SK-N-SH treated with all-trans-retinoic acid at 6 μM for 48 hours (cell line): Measurements from ENCODE around the gene NTSR1.

ENCODE experiments used
- ATAC-seq: fragments of 200-7000 bp; cut with Tn5 transposase; 3 replicates; pipeline ENCODE4 v1.9.1; 2020; ENCODE audit warnings: mild to moderate bottlenecking, moderate library complexity
- ARNTL ChIP-seq: fragments of 450-650 bp; formaldehyde crosslinking; IDR thresholded peaks from 2 replicates; pipeline ENCODE4 v1.5.0; 2020; ENCODE audit warnings: low read depth, mild to moderate bottlenecking, moderate library complexity, borderline replicate concordance
- BACH2 ChIP-seq: fragments of 250-450 bp; sonication (Bioruptor Pico); IDR thresholded peaks from 2 replicates; pipeline ENCODE4 v1.9.0; 2021; ENCODE audit warnings: mild to moderate bottlenecking, borderline replicate concordance
- ESRRG ChIP-seq: fragments of 250-450 bp; sonication (Bioruptor Pico); IDR thresholded peaks from 2 replicates; pipeline ENCODE4 v1.6.1; 2021; ENCODE audit warnings: mild to moderate bottlenecking
- GLIS3 ChIP-seq: fragments of 250-450 bp; sonication (Bioruptor Pico); IDR thresholded peaks from 2 replicates; pipeline ENCODE4 v1.5.0; 2020; ENCODE audit warnings: mild to moderate bottlenecking, moderate library complexity
- ISL1 ChIP-seq: fragments of 250-450 bp; sonication (Bioruptor Pico); IDR thresholded peaks from 2 replicates; pipeline ENCODE4 v2.1.2; 2022; ENCODE audit warnings: mild to moderate bottlenecking, moderate library complexity
- OSR1 ChIP-seq: fragments of 250-450 bp; sonication (Bioruptor Pico); IDR thresholded peaks from 2 replicates; pipeline ENCODE4 v1.8.0; 2022; ENCODE audit warnings: moderate library complexity, mild to moderate bottlenecking, inconsistent platforms
- PATZ1 ChIP-seq: fragments of 250-450 bp; sonication (Bioruptor Pico); IDR thresholded peaks from 2 replicates; pipeline ENCODE4 v1.8.0; 2020; ENCODE audit warnings: mild to moderate bottlenecking, moderate library complexity, borderline replicate concordance
- POU6F1 ChIP-seq: fragments of 250-450 bp; sonication (Bioruptor Pico); IDR thresholded peaks from 2 replicates; pipeline ENCODE4 v1.8.0; 2021; ENCODE audit warnings: low read depth, mild to moderate bottlenecking, moderate library complexity, borderline replicate concordance
- RARB ChIP-seq: fragments of 250-450 bp; sonication (Bioruptor Pico); IDR thresholded peaks from 2 replicates; pipeline ENCODE4 v1.8.0; 2021; ENCODE audit warnings: mild to moderate bottlenecking, moderate library complexity
- SNAI2 ChIP-seq: fragments of 250-450 bp; sonication (Bioruptor Pico); IDR thresholded peaks from 2 replicates; pipeline ENCODE4 v1.5.0; 2020; ENCODE audit warnings: mild to moderate bottlenecking, moderate library complexity
- TCF4 ChIP-seq: fragments of 250-450 bp; sonication (Bioruptor Pico); IDR thresholded peaks from 2 replicates; pipeline ENCODE4 v1.8.0; 2021; ENCODE audit warnings: mild to moderate bottlenecking, moderate library complexity, borderline replicate concordance
- TOX ChIP-seq: fragments of 250-450 bp; sonication (Bioruptor Pico); IDR thresholded peaks from 2 replicates; pipeline ENCODE4 v1.8.0; 2021; ENCODE audit warnings: mild to moderate bottlenecking, moderate library complexity, borderline replicate concordance
- ZFP3 ChIP-seq: fragments of 250-450 bp; sonication (Bioruptor Pico); IDR thresholded peaks from 2 replicates; pipeline ENCODE4 v1.5.0; 2020; ENCODE audit warnings: mild to moderate bottlenecking, moderate library complexity
- ZFP30 ChIP-seq: fragments of 450-650 bp; formaldehyde crosslinking; IDR thresholded peaks from 2 replicates; pipeline ENCODE4 v1.5.0; 2022; ENCODE audit warnings: mild to moderate bottlenecking, moderate library complexity
- ZNF565 ChIP-seq: fragments of 450-650 bp; formaldehyde crosslinking; conservative IDR thresholded peaks from 2 replicates; pipeline ENCODE4 v1.5.0; 2020; ENCODE audit warnings: low read depth, mild to moderate bottlenecking, moderate library complexity
- ZNF70 ChIP-seq: fragments of 450-650 bp; formaldehyde crosslinking; IDR thresholded peaks from 2 replicates; pipeline ENCODE4 v1.5.0; 2020; ENCODE audit warnings: mild to moderate bottlenecking, moderate library complexity
- ZNF8 ChIP-seq: fragments of 450-650 bp; formaldehyde crosslinking; IDR thresholded peaks from 2 replicates; pipeline ENCODE4 v1.5.0; 2020; ENCODE audit warnings: mild to moderate bottlenecking, moderate library complexity
- TF ChIP-seq, protein P1 (sequence below): fragments of 250-450 bp; sonication (Bioruptor Pico); IDR thresholded peaks from 2 replicates; pipeline ENCODE4 v1.5.1; 2020; ENCODE audit warnings: low read depth, mild to moderate bottlenecking, moderate library complexity
- TF ChIP-seq, protein P2 (sequence below): fragments of 250-450 bp; sonication (Bioruptor Pico); IDR thresholded peaks from 2 replicates; pipeline ENCODE4 v1.5.0; 2020; ENCODE audit warnings: mild to moderate bottlenecking, moderate library complexity

Gene NTSR1

GRCh38 chr20:62716198-62716940 is 7.7 kb downstream of the NTSR1 start:
- ATAC-seq, result peak; percentile 47; the same call in 2 of the 3 replicates
- TF ChIP-seq PATZ1 (CRISPR knock-in tag), result no peak
- no peak for TF ChIP-seq BACH2 (CRISPR knock-in tag)

DNA sequence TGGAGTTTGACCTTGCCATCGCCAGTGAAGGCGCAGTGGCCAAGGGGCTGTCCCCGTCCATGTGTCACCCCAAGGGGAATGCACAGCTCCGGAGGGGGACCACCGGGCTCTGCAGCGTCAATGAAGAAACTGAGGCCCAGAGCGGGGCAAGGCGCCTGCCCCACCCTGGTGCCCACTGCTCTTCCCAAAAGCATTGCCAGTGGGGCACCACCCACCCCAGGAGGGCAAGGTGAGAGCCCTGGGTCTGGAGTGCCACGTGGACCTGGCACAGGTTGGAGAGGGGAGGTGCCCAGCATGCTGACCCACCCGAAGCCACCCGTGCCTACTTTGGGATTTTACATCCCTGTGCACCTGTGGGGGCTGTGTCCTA is 8.3 kb downstream of the NTSR1 start:
- ATAC-seq, result no peak

GRCh38 chr20:62717933-62718332 is 9.3 kb downstream of the NTSR1 start:
- ATAC-seq, result no peak
- no peak for TF ChIP-seq ESRRG (CRISPR knock-in tag)
- TF ChIP-seq PATZ1 (CRISPR knock-in tag), result no peak
- TF ChIP-seq ZFP3, result no peak
- no peak for TF ChIP-seq ZNF70 (CRISPR knock-in tag)
- no peak for TF ChIP-seq TOX (CRISPR knock-in tag)
- TF ChIP-seq, protein P1, sequence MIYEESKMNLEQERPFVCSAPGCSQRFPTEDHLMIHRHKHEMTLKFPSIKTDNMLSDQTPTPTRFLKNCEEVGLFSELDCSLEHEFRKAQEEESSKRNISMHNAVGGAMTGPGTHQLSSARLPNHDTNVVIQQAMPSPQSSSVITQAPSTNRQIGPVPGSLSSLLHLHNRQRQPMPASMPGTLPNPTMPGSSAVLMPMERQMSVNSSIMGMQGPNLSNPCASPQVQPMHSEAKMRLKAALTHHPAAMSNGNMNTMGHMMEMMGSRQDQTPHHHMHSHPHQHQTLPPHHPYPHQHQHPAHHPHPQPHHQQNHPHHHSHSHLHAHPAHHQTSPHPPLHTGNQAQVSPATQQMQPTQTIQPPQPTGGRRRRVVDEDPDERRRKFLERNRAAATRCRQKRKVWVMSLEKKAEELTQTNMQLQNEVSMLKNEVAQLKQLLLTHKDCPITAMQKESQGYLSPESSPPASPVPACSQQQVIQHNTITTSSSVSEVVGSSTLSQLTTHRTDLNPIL (CRISPR knock-in tag), result no peak
- no peak for TF ChIP-seq ZNF8 (CRISPR knock-in tag)
- TF ChIP-seq TCF4, result no peak
- no peak for TF ChIP-seq GLIS3
- TF ChIP-seq RARB, result no peak
- TF ChIP-seq ISL1, result no peak
- TF ChIP-seq ZFP30 (CRISPR knock-in tag), result no peak
- TF ChIP-seq ZNF565, result no peak
- TF ChIP-seq POU6F1 (CRISPR knock-in tag), result no peak

More for the DNA sequence above, 8.3 kb downstream of the NTSR1 start:
- TF ChIP-seq, protein P1 (CRISPR knock-in tag), result no peak
- TF ChIP-seq, protein P2, sequence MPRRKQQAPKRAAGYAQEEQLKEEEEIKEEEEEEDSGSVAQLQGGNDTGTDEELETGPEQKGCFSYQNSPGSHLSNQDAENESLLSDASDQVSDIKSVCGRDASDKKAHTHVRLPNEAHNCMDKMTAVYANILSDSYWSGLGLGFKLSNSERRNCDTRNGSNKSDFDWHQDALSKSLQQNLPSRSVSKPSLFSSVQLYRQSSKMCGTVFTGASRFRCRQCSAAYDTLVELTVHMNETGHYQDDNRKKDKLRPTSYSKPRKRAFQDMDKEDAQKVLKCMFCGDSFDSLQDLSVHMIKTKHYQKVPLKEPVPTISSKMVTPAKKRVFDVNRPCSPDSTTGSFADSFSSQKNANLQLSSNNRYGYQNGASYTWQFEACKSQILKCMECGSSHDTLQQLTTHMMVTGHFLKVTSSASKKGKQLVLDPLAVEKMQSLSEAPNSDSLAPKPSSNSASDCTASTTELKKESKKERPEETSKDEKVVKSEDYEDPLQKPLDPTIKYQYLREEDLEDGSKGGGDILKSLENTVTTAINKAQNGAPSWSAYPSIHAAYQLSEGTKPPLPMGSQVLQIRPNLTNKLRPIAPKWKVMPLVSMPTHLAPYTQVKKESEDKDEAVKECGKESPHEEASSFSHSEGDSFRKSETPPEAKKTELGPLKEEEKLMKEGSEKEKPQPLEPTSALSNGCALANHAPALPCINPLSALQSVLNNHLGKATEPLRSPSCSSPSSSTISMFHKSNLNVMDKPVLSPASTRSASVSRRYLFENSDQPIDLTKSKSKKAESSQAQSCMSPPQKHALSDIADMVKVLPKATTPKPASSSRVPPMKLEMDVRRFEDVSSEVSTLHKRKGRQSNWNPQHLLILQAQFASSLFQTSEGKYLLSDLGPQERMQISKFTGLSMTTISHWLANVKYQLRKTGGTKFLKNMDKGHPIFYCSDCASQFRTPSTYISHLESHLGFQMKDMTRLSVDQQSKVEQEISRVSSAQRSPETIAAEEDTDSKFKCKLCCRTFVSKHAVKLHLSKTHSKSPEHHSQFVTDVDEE (CRISPR knock-in tag), result no peak
- TF ChIP-seq ZNF70 (CRISPR knock-in tag), result no peak
- TF ChIP-seq SNAI2 (CRISPR knock-in tag), result no peak
- TF ChIP-seq ISL1, result no peak
- no peak for TF ChIP-seq OSR1 (CRISPR knock-in tag)
- TF ChIP-seq PATZ1 (CRISPR knock-in tag), result no peak
- TF ChIP-seq ZFP3, result no peak
- no peak for TF ChIP-seq ARNTL (CRISPR knock-in tag)
- TF ChIP-seq ESRRG (CRISPR knock-in tag), result no peak
